OCI-LY7 (cell line): ENCODE measurements around the gene RXRA.

Source experiments
- CTCF ChIP-seq: fragments of 200-600 bp; sonication (generic); conservative IDR thresholded peaks from 2 replicates; pipeline ENCODE4 v1.5.1; 2014; ENCODE audit warnings: mild to moderate bottlenecking, antibody characterized with exemption, low read length, moderate library complexity, mixed read lengths
- EZH2phosphoT487 ChIP-seq: fragments of 200-600 bp; sonication (generic); IDR thresholded peaks from 2 replicates; pipeline ENCODE4 v1.6.1; 2018; ENCODE audit warnings: low read depth, borderline replicate concordance, mild to moderate bottlenecking, mixed run types, antibody characterized with exemption, low read length, moderate library complexity, mixed read lengths

- TF ChIP-seq CTCF (no peak), EZH2phosphoT487 (no peak)
These were observed 3.4 kb upstream of the RXRA start for GRCh38 chr9:134322781-134323241.
